Measurements from ENCODE around the gene NHSL1.

NHSL1 gene

GRCh38 chr6:138497286-138497685 lies 2.0 kb downstream of the NHSL1 start:
- TF ChIP-seq CTCF (IDR thresholded peaks at IDR 0.05; ENCODE audit: borderline replicate concordance, insufficient read depth, low read depth, low read length) = no peak
- H3K4me3 ChIP-seq (ENCODE audit: low read depth, low read length) = no peak overlapping the region

- no peak overlapping the region for H3K4me3 ChIP-seq (ENCODE audit: low read depth, low read length)
- TF ChIP-seq CTCF (IDR thresholded peaks at IDR 0.05; ENCODE audit: borderline replicate concordance, insufficient read depth, low read depth, low read length) = no peak
These were observed 5.0 kb downstream of the NHSL1 start for GRCh38 chr6:138494312-138494711.

- H3K4me3 ChIP-seq (ENCODE audit: low read depth, low read length) = no peak overlapping the region
- no peak for TF ChIP-seq CTCF (IDR thresholded peaks at IDR 0.05; ENCODE audit: borderline replicate concordance, insufficient read depth, low read depth, low read length)
These were observed 5.9 kb downstream of the NHSL1 start for GRCh38 chr6:138493413-138493812.

- TF ChIP-seq CTCF (IDR thresholded peaks at IDR 0.05; ENCODE audit: borderline replicate concordance, insufficient read depth, low read depth, low read length) = no peak
- no peak overlapping the region for H3K4me3 ChIP-seq (ENCODE audit: low read depth, low read length)
These were observed 6.4 kb downstream of the NHSL1 start for GRCh38 chr6:138492871-138493270.

GRCh38 chr6:138492113-138492512 lies 7.2 kb downstream of the NHSL1 start:
- no peak for TF ChIP-seq CTCF (IDR thresholded peaks at IDR 0.05; ENCODE audit: borderline replicate concordance, insufficient read depth, low read depth, low read length)
- no peak overlapping the region for H3K4me3 ChIP-seq (ENCODE audit: low read depth, low read length)

- TF ChIP-seq CTCF (IDR thresholded peaks at IDR 0.05; ENCODE audit: borderline replicate concordance, insufficient read depth, low read depth, low read length) = no peak
- no peak overlapping the region for H3K4me3 ChIP-seq (ENCODE audit: low read depth, low read length)
These were observed 8.3 kb downstream of the NHSL1 start for GRCh38 chr6:138491017-138491416.

GRCh38 chr6:138489846-138490245 lies 9.4 kb downstream of the NHSL1 start:
- no peak overlapping the region for H3K4me3 ChIP-seq (ENCODE audit: low read depth, low read length)
- no peak for TF ChIP-seq CTCF (IDR thresholded peaks at IDR 0.05; ENCODE audit: borderline replicate concordance, insufficient read depth, low read depth, low read length)
